Bronchial epithelial cell (primary cell): ENCODE data around the gene ZMYND8. TPM values are rescaled to one million over a fixed set of nuclear protein-coding genes. Genes with fewer than 3 reads are reported as not detected.
A peak's percentile ranks its signal among the peaks of the same experiment; 100 is the strongest.

Experiments used
- DNase-seq: peaks from one replicate; pipeline ENCODE4 v3.0.0-alpha.2; 2010; ENCODE audit warnings: low read depth
- FAIRE-seq: peaks from 2 replicates; lab custom pipeline; 2011; peaks lifted over from hg19 to GRCh38; lab: Jason Lieb, UNC
- H3K27me3 ChIP-seq: 2 replicates; pipeline ENCODE4 v1.5.1; 2011; ENCODE audit warnings: low read length; ENCODE audit not compliant: control insufficient read depth, insufficient read depth
- H3K36me3 ChIP-seq: 2 replicates; pipeline ENCODE4 v1.5.1; 2011; ENCODE audit warnings: low read length; ENCODE audit not compliant: control insufficient read depth, insufficient read depth
- H3K4me3 ChIP-seq: 2 replicates; pipeline ENCODE4 v1.5.1; 2011; ENCODE audit warnings: mild to moderate bottlenecking, low read depth, low read length, control low read depth
- CTCF ChIP-seq: IDR thresholded peaks from 2 replicates; pipeline ENCODE4 v1.5.1; 2011; ENCODE audit warnings: mild to moderate bottlenecking, moderate library complexity, low read length, control low read depth, inconsistent platforms; ENCODE audit not compliant: insufficient read depth, severe bottlenecking
- total RNA-seq: library from RNA; depleted of rRNA; stranded (reverse); fragments of >200 nt; gene quantifications from 2 replicates; pipeline ENCODE4 v1.2.1, GENCODE V29; 2014

The ZMYND8 gene
- total RNA-seq, 1 donor from 2014 or later = 13.4 TPM

DNA sequence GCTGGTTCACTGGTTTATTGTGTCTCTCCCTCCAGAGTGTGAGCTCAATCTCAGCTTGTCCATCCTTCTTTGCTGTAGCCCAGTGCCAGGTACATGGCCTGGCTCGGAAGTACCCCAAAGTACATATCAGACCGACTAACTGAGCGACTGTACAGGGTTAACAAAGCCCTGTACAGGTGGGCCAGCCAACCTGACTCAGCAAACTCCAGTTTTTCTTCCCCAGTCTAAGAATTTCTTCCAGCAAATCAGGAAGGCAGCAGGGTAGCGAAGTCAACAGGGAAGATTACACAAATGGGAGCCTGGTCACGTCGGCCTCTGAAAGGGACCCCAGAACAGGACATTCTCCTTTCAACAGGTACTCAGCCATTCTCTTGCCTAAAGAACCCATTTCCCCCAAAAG lies 31.3 kb downstream of the ZMYND8 start:
- no peak for DNase-seq
- no peak for FAIRE-seq
- H3K27me3 ChIP-seq = no peaks in the 10 kb centered on the region
- peaks cover 4% of the 10 kb centered on the region for H3K36me3 ChIP-seq
- TF ChIP-seq CTCF = no peak
- H3K4me3 ChIP-seq = no peak overlapping the region

DNA sequence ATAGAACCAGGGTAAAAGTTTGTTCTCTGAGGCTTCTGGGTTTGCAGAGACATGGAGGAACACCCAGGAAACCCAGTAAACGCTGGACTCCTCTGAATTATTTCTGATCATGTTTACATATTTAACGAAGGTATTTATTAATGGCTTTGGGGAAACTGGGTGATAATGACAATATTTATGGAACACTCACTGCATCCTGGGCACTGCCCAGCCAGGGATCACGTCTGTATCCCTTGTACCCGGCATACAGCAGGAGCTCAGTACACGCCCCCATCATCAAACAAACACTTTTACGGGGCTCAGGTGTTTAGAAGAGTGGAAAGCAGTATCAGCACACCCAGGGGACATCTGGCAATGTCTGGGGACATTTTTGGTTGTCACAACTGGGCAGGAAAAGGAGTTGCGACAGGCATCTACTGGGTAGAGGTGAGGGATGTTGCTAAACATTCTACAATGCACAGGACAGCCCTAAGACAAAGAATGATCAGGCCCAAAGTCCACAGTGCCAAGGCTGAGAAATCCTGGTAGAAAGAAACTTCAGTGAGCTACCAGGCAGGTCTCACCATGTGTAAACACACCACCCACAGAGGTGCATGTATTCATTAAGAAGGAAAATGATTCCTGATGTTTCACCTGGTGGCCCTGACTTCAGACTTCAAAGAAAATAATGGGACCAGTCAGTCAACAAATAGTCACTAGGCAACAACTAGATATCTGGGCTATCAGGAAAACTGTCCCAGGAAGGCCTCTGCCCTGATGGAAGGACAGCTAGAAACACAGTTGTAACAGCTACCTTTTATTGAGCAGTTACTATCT lies 35.3 kb downstream of the ZMYND8 start:
- DNase-seq (peak; percentile 68), FAIRE-seq (no peak)
- no peak for TF ChIP-seq CTCF
- Histone ChIP-seq H3K36me3 (peaks cover 2% of the 10 kb centered on the region), H3K4me3 (no peak overlapping the region), H3K27me3 (no peaks in the 10 kb centered on the region)

GRCh38 chr20:47319517-47320252 lies 36.8 kb downstream of the ZMYND8 start:
- H3K27me3 ChIP-seq = no peaks in the 10 kb centered on the region
- TF ChIP-seq CTCF = no peak
- FAIRE-seq (no peak), DNase-seq (peak; percentile 85)
- peaks cover 3% of the 10 kb centered on the region for H3K36me3 ChIP-seq
- peak overlapping the region; percentile 23 for H3K4me3 ChIP-seq

DNA sequence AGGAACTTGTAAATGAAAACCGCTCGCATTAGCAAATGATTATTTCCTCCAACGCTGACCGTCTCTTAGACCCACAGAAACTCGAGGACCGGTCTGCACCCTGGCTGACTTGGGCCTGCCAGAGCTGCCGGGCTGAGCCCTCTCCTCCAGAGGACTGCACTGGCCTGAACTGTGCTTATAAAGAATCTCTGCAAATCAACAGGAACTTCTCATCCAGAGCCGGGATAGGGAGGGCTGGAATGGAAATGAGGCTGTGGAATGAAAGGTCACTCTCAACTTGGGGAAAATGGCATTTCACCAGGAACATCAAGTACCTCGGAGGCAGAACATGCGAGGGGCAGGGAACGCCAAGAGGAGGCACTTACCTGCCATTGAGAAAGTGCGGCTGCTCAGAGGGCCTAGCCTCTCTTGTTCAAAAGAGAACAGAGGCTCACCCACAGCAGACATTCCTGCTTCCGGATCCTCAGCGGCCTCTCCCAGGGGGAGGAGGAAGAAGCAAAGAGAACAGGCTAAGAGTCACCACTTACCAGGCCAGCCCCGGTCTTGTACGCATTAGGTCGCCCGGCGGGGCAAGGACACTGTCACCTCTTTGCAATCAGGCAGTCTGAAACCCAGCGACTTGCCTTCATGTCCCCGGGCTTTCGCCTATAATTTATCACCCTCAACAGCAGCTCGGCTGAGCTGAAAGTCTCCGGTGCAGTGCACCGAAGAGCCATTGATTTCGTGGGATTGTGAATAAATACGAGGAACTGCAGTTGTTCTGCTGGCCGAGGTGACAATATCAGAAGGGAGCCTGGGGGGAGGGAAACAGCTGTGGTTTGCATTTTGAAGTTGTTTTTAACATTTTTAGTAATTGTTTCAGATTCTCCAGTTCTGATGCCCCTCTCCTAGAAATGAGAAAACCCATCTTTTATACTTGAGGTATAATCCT lies 37.6 kb downstream of the ZMYND8 start:
- Histone ChIP-seq H3K36me3 (peaks cover 3% of the 10 kb centered on the region), H3K4me3 (peak overlapping the region; percentile 23), H3K27me3 (no peaks in the 10 kb centered on the region)
- TF ChIP-seq CTCF = no peak
- DNase-seq = peak; percentile 65
- no peak for FAIRE-seq

DNA sequence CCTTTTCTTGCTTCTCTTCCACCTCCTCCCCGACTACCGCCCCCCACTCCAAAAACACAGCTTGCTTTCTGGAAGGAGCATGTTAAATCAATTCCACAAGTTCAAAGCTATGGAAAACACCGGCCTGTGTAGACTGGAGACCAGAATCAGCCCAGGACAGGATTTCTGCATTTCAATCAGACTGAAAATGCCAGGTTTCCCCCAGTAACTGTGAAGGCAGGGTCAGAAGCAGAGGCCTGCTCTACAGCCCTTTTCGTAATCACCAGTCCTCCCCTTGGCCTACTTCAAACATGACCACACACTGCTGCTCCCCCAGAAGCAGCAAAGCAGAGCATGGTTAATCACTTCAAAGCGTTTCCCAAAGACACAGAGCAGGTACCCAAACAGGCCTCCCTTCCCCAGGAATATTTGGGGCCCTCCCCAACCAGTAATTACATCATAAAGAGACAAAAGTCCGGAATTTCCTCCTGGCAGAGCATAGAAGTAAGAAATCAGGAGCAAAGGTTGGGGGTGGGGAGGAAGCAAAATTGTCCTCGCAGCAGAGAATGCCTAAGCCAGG lies 38.4 kb downstream of the ZMYND8 start:
- Histone ChIP-seq H3K36me3 (peaks cover 3% of the 10 kb centered on the region), H3K4me3 (peak overlapping the region; percentile 23), H3K27me3 (no peaks in the 10 kb centered on the region)
- peak; percentile 77 for DNase-seq
- TF ChIP-seq CTCF = no peak
- no peak for FAIRE-seq
